Fibroblast of mammary gland (primary cell): ENCODE results near the gene TRIM37.
"Not testable (repeated sequence)": the region's sequence is repeated elsewhere in the genome, so short reads cannot be mapped to it uniquely, and the experiment has no call there.

ENCODE experiments used
- DNase-seq: peaks from one replicate; pipeline ENCODE4 v3.0.0-alpha.2; 2010; ENCODE audit warnings: low read depth
- H3K4me3 ChIP-seq: 2 replicates; pipeline ENCODE4 v1.5.1; 2011; ENCODE audit warnings: low read depth, mild to moderate bottlenecking, low read length, moderate library complexity; ENCODE audit not compliant: control insufficient read depth
- TF ChIP-seq, protein P1 (sequence below): conservative IDR thresholded peaks from 2 replicates; pipeline ENCODE4 v1.5.1; 2011; ENCODE audit warnings: low read depth, low read length, inconsistent platforms; ENCODE audit not compliant: control insufficient read depth, insufficient read depth

The TRIM37 gene

GRCh38 chr17:59097876-59098275, 8.8 kb downstream of the TRIM37 start:
- no peak for DNase-seq
- no peak overlapping the region for H3K4me3 ChIP-seq
- TF ChIP-seq, protein P1, sequence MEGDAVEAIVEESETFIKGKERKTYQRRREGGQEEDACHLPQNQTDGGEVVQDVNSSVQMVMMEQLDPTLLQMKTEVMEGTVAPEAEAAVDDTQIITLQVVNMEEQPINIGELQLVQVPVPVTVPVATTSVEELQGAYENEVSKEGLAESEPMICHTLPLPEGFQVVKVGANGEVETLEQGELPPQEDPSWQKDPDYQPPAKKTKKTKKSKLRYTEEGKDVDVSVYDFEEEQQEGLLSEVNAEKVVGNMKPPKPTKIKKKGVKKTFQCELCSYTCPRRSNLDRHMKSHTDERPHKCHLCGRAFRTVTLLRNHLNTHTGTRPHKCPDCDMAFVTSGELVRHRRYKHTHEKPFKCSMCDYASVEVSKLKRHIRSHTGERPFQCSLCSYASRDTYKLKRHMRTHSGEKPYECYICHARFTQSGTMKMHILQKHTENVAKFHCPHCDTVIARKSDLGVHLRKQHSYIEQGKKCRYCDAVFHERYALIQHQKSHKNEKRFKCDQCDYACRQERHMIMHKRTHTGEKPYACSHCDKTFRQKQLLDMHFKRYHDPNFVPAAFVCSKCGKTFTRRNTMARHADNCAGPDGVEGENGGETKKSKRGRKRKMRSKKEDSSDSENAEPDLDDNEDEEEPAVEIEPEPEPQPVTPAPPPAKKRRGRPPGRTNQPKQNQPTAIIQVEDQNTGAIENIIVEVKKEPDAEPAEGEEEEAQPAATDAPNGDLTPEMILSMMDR, result no peak

DNA sequence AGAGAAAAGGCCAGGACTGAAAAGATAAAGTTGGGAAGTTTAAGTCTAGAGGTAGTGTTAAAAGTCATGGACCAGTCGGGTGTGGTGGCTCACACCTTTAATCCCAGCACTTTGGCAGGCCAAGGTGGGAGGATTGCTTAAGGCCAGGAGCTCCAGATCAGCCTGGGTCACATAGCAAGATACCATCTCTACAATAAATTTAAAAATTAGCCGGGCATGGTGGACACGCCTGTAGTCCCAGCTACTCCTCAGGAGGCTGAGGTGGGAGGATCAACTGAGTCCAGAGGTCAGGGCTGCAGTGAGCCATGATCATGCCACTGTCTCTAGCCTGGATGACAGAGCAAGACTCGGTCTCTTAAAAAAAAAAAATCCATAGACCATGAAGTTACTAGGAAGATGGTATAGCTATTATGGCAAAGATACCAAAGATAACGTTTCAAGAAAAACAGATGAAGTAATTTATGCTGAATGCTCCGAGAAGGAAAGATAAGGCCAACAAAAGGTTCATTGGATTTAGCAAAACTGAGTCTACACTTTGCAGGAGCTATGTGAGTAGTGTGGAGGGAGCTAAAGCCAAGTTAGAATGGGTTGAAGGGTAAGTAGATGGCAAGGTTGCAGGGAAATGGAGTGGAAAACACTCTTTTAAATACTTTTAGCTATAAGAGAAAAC, 11.7 kb downstream of the TRIM37 start:
- TF ChIP-seq, protein P1, result no peak
- no peak overlapping the region for H3K4me3 ChIP-seq
- DNase-seq, result no peak

DNA sequence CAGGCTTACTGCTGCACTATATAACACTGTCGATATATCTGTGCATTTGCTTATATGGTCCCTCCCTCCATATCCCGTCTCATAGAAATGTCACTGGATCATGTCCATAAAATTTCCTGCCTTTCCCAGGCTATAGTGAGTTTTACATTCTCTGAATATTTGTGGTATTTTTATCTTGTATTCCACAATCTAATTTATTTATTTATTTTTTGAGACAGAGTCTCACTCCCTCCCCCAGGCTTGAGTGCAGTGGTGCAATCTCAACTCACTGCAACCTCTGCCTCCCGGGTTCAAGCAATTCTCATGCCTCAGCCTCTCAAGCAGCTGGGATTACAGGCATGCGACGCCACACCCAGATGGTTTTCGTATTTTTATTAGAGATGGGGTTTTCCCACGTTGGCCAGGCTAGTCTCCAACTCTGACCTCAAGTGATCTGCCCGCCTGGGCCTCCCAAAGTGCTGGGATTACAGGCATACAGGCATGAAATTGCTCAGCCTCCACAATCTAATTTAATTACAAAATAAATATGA, 12.9 kb downstream of the TRIM37 start:
- H3K4me3 ChIP-seq, result no peak overlapping the region
- TF ChIP-seq, protein P1, result no peak
- peak; percentile 94 for DNase-seq

- no peak for DNase-seq
- TF ChIP-seq, protein P1, result no peak
- H3K4me3 ChIP-seq, result no peak overlapping the region
These were observed 13.5 kb downstream of the TRIM37 start for GRCh38 chr17:59093145-59093701.

- DNase-seq, H3K4me3 ChIP-seq: not testable (repeated sequence)
These were observed 16.1 kb downstream of the TRIM37 start for GRCh38 chr17:59090593-59090992.

DNA sequence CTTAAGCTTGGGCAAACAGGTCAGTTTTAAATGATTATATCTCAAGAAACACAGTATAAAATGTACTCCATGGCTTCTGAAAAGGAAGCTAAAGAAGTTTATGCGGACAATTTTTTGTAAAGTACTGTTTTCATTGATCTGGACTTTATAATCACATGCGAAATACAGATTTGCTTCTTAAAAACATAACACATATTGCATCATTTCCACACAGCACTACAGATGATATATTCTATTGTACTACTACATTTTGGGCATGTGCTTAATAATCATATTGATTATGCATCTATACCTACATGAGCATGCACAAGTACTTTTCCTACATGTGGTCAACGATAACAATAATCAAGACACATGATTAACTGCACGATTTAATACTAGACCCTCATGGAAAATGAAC, 22.5 kb downstream of the TRIM37 start:
- H3K4me3 ChIP-seq, result no peak overlapping the region
- no peak for DNase-seq
- TF ChIP-seq, protein P1, result no peak

- no peak overlapping the region for H3K4me3 ChIP-seq
- TF ChIP-seq, protein P1, result no peak
- peak; percentile 57 for DNase-seq
These were observed 32.2 kb downstream of the TRIM37 start for GRCh38 chr17:59074494-59074893.
